Measurements from ENCODE around the gene PDE3A. TPM values are rescaled to one million over a fixed set of nuclear protein-coding genes. Genes with fewer than 3 reads are reported as not detected.

Gene PDE3A
- total and polyA plus RNA-seq, 2 of the 4 experiments (the other 2 are of a cell fraction) = 0.09 to 0.18 TPM

DNA sequence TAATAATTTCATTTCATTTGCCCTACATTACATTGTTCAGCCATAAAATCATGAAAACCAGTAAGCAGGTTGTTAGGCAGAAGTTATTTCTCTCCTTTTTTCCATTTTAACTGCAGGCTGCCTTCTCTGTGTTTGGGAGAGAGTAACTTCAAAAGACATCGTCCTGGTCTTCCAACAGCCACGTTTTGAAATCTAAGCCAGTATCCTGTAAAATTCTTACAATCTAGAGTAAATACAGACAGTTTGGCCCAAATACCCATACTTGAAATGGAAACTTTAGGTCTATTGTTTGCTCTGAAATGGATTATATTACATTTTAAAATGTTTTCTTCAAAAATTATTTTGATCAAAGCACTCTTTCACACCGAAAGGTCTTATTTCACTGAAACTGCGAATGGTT lies 260.7 kb downstream of the PDE3A start:
- CTCF ChIA-PET = no interaction called here
- in situ Hi-C loops (cut with MboI; ENCODE audit: low sequenced_read_pairs) = loop anchor here (10.0 to 25.0 kb wide), 2 partner anchors 714 to 808 kb away; partner anchors contain the start of gene PYROXD1

More for the DNA sequence above, 260.7 kb downstream of the PDE3A start:
- no peak overlapping the region for H4K91ac ChIP-seq (ENCODE audit: insufficient read depth, low read depth, low read length)
- no peak overlapping the region for H3K23ac ChIP-seq (ENCODE audit: low read depth, low read length)
- no peak overlapping the region for H2BK20ac ChIP-seq (ENCODE audit: low read depth, low read length)
- intact Hi-C loops (cut with micrococcal nuclease) (no loop called here), dilution Hi-C loops (cut with HindIII; ENCODE audit: low sequenced_read_pairs, unreplicated experiment) (no loop called here)
- no peak overlapping the region for H3K56ac ChIP-seq (ENCODE audit: extremely low read depth, insufficient read depth, low read length)
- ATAC-seq (ENCODE audit: low read depth) (no peak), DNase-seq (no peak)
- H3K4me3 ChIP-seq (ENCODE audit: insufficient read depth, low read depth, low read length) = no peak overlapping the region
- H2AFZ ChIP-seq (replicated peaks; ENCODE audit: low read length, poor library complexity) = no peak overlapping the region
- no peak overlapping the region for H2BK120ac ChIP-seq (ENCODE audit: low read depth, low read length)
- no peaks in the 10 kb centered on the region for H4K20me1 ChIP-seq (ENCODE audit: insufficient read depth, low read length)
- H2AK5ac ChIP-seq (ENCODE audit: low read depth, low read length) = no peak overlapping the region
- H4K8ac ChIP-seq (ENCODE audit: low read depth in 2 of 2, low read length in 2 of 2) = no peak overlapping the region
- H4K5ac ChIP-seq (ENCODE audit: low read depth, low read length) = no peak overlapping the region
- POLR2A ChIA-PET (ENCODE audit: unreplicated experiment) = no interaction called here
- H2BK5ac ChIP-seq (ENCODE audit: low read depth, low read length, poor library complexity, severe bottlenecking) = no peak overlapping the region
- H3K18ac ChIP-seq (ENCODE audit: low read depth, low read length) = no peak overlapping the region
- no peaks in the 10 kb centered on the region for H3K79me1 ChIP-seq (ENCODE audit: low read depth in 1 of 2, low read length in 2 of 2)
- H2AK9ac ChIP-seq (replicated peaks; ENCODE audit: low read depth, low read length, poor library complexity) = no peak overlapping the region
- BruUV-seq (replicated peaks) = no TSS peak
- H3K9ac ChIP-seq (ENCODE audit: low read depth, low read length) = no peak overlapping the region
- H3K27ac ChIP-seq (ENCODE audit: insufficient read depth, low read length) = no peak overlapping the region
- no peaks in the 10 kb centered on the region for H3K9me1 ChIP-seq (ENCODE audit: insufficient read depth, low read length)
- no peaks in the 10 kb centered on the region for H3K36me3 ChIP-seq (ENCODE audit: control insufficient read depth, insufficient read depth, low read length)
- H3K14ac ChIP-seq (replicated peaks; ENCODE audit: low read depth, low read length) = no peak overlapping the region
- H3K4ac ChIP-seq (ENCODE audit: low read depth, low read length) = no peak overlapping the region
- no peaks in the 10 kb centered on the region; the same call in 1 of the 2 replicates for H3K4me1 ChIP-seq (ENCODE audit: control insufficient read depth, insufficient read depth, low read length)
- TF ChIP-seq, protein P1, sequence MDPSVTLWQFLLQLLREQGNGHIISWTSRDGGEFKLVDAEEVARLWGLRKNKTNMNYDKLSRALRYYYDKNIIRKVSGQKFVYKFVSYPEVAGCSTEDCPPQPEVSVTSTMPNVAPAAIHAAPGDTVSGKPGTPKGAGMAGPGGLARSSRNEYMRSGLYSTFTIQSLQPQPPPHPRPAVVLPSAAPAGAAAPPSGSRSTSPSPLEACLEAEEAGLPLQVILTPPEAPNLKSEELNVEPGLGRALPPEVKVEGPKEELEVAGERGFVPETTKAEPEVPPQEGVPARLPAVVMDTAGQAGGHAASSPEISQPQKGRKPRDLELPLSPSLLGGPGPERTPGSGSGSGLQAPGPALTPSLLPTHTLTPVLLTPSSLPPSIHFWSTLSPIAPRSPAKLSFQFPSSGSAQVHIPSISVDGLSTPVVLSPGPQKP (IDR thresholded peaks at IDR 0.05; ENCODE audit: borderline replicate concordance, low read depth, low read length) = no peak
- TF ChIP-seq MAFK (IDR thresholded peaks at IDR 0.05; ENCODE audit: low read depth, low read length) (no peak), RAD21 (IDR thresholded peaks at IDR 0.05; ENCODE audit: low read length) (no peak), MXI1 (IDR thresholded peaks at IDR 0.05; ENCODE audit: borderline replicate concordance, low read depth, low read length) (no peak), RFX5 (IDR thresholded peaks at IDR 0.05; ENCODE audit: low read depth, low read length) (no peak), FOS (IDR thresholded peaks at IDR 0.05; ENCODE audit: low read depth, low read length) (no peak), CHD1 (IDR thresholded peaks at IDR 0.05; ENCODE audit: low read depth, low read length) (no peak), BHLHE40 (IDR thresholded peaks at IDR 0.05; ENCODE audit: low read depth, low read length) (no peak), MAZ (IDR thresholded peaks at IDR 0.05; ENCODE audit: borderline replicate concordance, low read depth, low read length) (no peak), POLR2A (IDR thresholded peaks at IDR 0.05; ENCODE audit: low read depth, low read length) (no peak), NFE2L2 (IDR thresholded peaks at IDR 0.05; ENCODE audit: low read depth, low read length) (no peak), SMC3 (IDR thresholded peaks at IDR 0.05; ENCODE audit: low read depth, low read length) (no peak), CEBPB (IDR thresholded peaks at IDR 0.05; ENCODE audit: low read depth, low read length) (no peak), RCOR1 (IDR thresholded peaks at IDR 0.05; ENCODE audit: insufficient replicate concordance, low read length) (no peak)
- TF ChIP-seq, protein P2, sequence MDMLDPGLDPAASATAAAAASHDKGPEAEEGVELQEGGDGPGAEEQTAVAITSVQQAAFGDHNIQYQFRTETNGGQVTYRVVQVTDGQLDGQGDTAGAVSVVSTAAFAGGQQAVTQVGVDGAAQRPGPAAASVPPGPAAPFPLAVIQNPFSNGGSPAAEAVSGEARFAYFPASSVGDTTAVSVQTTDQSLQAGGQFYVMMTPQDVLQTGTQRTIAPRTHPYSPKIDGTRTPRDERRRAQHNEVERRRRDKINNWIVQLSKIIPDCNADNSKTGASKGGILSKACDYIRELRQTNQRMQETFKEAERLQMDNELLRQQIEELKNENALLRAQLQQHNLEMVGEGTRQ (IDR thresholded peaks at IDR 0.05; ENCODE audit: low read depth, low read length) = no peak
- TF ChIP-seq, protein P3, sequence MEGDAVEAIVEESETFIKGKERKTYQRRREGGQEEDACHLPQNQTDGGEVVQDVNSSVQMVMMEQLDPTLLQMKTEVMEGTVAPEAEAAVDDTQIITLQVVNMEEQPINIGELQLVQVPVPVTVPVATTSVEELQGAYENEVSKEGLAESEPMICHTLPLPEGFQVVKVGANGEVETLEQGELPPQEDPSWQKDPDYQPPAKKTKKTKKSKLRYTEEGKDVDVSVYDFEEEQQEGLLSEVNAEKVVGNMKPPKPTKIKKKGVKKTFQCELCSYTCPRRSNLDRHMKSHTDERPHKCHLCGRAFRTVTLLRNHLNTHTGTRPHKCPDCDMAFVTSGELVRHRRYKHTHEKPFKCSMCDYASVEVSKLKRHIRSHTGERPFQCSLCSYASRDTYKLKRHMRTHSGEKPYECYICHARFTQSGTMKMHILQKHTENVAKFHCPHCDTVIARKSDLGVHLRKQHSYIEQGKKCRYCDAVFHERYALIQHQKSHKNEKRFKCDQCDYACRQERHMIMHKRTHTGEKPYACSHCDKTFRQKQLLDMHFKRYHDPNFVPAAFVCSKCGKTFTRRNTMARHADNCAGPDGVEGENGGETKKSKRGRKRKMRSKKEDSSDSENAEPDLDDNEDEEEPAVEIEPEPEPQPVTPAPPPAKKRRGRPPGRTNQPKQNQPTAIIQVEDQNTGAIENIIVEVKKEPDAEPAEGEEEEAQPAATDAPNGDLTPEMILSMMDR (conservative IDR thresholded peaks at IDR 0.05; ENCODE audit: low read depth, low read length) = no peak
- H2BK15ac ChIP-seq (ENCODE audit: low read depth, low read length) = no peak overlapping the region
- no peak overlapping the region for H3K4me2 ChIP-seq (ENCODE audit: low read depth, low read length)
- no peaks in the 10 kb centered on the region for H3K27me3 ChIP-seq (ENCODE audit: control insufficient read depth, insufficient read depth, low read length)
- no CpG with 5 or more reads among the region's 4 CpGs for WGBS, 2 experiments (ENCODE audit: extremely low coverage in 2 of 2, insufficient read length in 1 of 2)
- H3K9me3 ChIP-seq (ENCODE audit: control insufficient read depth, insufficient read depth, low read length) = no peaks in the 10 kb centered on the region

Data from IMR-90 (cell line).